Ammon's horn (tissue), 1 donor: ENCODE data around the gene CBL.

Source experiments
- DNase-seq: peaks from one replicate; pipeline ENCODE4 v3.0.0-alpha.2; 2016; ENCODE audit warnings: low spot score

The CBL gene

DNA sequence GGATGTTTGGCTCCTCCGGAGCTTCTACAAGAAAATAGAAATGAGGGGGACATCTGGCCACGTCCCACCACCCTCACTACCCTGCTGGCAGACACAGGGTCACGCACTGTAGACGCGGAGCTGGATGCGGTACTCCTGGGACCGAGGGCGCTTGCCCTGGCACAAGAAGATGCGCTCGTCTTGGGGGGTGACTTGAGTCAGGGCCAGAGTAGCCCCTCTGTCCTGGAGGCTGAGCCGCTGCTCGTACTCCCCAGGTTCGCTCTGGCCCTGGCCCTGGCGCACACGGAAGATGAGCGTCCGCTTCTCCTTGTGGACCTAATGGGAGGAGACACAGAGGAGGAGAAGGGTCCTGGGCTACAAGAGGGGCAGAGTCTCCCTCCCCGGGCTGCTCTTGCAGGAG, 108.6 kb downstream of the CBL start:
- DNase-seq, result no peak

- peak; percentile 75 for DNase-seq
These were observed 109.2 kb downstream of the CBL start for GRCh38 chr11:119315131-119316015.

GRCh38 chr11:119316016-119316728, 110.0 kb downstream of the CBL start:
- DNase-seq, result peak; percentile 90

DNA sequence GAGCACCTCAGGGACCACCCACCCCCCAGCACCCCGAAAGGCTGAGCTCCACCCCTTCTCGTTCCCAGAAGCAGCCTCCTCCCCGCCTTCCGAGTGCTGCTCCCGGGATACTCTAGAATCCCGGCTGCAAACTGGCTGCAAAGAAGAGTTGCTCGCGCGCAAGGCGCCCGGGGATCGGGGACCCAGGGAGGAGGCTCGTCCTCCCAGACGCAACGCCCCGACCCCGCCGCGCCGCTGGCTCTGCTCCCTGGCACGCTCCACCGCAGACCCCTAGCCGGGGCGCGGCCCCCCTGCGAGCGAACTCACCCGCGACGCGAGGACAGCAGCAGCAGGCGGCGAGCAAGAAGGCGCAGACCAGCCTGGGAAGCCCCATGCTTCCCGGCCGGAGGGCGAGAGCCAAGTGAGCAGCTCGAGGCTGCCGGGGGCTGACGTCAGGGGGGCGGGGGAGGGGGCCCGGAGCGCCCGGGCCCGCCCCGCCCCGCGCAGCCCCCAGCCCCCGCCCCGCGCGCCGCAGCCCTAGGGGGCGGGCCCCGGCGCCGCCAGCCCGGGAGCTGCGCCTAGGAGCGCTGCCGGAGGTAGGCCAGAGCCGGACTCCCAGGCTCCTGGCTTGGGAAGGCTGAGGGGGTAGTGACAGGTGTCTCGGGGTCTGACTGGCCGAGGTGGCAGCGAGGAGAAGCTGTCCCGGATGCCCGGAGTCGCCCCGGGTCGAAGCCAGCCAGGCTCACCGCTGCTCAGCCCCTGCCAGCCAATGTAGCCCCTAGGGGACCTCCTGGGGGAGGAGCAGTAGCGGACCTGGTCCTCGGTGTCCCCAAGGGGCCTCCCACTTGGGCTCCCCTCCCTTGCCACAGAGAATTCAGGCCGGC, 110.8 kb downstream of the CBL start, which contains the start of gene MCAM:
MCAM (minus strand) TSS at position 402 of the 863 bp plus-strand sequence; CDS start at position 373, 29 bp downstream.
- DNase-seq, result no peak

DNA sequence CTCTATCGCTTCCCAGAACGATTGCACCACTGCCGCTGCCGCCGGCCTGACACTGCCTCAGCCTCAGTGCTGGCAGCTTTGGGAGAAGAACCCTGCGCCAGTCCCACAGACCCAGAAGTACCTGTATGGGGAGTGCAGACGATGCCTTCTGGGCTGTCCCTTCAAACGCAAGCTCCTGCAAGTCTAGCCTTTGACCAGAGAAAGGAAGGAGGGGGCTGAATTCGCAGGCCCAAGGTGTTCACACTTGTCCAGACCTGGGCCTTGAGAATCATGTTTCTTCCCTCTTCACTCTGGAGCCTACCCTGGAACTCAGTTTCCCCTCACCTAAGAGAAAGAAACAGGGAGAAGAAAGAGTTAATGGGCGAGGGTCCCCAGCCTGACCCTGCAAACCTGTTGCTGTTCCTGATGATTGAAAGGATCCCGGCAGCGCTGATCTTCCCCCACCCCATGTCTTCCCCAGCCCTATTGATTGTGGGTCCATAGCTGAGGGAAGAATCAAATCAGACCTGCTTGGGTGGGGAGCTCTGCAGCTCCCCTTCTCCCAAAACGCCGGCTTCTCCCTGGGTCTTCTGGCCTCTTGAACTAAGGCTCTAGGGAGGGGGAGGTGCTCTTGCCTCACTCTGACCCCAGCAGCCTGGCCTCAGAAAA, 111.6 kb downstream of the CBL start:
- no peak for DNase-seq

DNA sequence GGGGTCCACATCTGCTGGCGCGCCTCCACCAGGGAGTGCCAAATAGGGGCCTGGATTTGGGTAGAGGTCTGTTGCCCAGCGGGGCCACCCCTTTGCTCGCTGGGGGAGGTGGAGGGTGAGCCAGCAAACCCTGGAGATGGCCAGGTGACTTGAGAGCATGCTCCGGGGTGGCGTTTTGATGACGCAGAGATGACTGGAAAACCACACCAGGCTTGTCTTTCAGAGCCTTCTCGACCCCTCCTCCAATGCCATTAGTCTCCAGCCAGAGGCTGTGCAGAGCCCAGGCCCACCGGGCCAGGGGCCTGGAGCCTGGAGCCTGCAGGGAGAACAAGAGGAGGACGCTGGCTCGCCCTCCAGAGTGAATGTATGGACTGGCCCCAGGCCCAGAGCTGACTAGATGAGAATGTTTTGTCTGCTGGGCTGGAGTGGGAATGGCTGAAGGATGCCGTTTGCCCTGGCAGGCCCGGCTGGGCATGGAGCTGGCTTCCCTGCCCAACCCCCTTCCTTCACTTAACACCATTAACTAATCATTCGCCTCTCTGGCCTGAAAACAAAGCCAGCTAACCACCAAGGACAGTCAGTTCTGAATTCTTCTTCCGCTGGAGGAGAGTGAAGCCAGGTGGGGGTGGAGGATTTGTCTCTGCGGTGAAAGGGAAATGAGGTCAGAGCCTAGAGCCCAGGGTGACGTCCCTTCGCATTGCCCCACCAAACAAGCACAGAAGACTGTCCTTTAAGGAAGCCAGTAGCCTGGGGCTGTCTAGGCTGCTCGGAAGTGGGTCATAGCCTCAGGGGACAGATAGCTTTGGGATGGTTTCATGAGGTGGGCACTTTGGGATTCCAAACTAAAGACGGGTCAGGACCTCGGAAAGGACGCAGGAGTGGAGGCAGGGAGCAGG, 112.3 kb downstream of the CBL start:
- no peak for DNase-seq

- DNase-seq, result no peak
These were observed 113.1 kb downstream of the CBL start for GRCh38 chr11:119319136-119319699.

- DNase-seq, result no peak
These were observed 113.6 kb downstream of the CBL start for GRCh38 chr11:119319700-119320239.

DNA sequence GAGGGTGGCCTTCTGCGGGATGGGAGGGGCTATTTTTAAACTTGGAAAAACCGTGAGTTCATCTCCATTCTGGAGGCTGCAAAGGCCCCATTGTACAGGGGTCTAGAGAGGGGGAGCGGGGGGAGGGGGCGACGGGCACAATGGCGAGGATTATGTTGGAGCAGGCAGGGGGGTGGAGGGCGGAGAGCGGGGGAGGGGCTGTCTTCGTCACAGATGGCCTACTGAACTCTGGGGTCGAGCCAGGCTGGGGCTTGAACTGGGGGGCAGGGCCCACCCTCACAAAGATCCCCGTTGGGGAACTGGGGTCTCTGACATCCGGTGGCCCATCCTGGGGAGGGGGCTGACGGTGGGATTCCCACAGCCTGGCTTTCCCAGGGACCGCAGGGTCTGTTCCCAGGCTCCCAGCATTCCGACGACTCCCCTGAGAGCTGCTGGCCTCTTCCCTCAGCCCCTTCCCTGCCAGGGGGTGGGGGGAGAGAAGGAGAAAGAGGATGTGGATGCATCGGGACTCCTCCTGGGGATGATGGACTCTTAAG, 114.2 kb downstream of the CBL start:
- peak; percentile 80 for DNase-seq

DNA sequence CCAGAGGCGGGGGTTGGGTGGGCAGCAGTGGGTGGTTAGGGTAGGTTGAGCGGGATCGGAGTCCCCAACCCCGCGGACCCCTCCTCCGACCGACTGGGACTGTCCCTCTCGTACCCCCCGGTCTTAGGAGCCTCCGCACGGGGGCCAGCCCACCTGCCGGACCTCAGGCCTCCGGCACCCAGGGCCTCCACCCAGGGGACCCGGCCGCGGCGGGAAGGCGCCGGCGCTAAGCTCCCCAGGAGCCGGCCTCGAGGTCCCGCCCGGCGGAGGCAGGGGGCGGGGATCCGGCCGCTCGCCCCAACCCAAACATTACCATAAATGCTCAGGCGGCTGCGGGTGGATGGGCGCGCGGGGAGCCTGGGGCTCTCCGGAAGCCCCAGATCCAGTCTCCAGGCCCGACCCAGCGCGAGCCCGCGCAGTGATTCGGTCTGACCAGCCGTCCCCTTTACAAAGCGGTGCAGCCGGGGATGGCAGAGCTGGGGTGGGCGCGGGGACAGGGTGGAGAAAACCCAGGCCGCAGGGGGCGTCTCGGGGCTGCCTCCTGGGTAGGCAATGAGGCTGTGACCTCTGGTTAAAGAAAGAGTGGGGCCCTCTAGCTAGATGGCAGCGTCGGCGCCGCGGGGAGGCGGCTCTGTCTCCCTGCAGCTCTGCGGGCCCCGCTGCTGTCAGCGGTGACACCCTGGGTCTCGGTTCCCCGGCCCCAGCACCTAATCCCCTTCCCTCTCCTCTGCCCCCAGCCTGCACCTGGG, 114.8 kb downstream of the CBL start:
- no peak for DNase-seq

DNA sequence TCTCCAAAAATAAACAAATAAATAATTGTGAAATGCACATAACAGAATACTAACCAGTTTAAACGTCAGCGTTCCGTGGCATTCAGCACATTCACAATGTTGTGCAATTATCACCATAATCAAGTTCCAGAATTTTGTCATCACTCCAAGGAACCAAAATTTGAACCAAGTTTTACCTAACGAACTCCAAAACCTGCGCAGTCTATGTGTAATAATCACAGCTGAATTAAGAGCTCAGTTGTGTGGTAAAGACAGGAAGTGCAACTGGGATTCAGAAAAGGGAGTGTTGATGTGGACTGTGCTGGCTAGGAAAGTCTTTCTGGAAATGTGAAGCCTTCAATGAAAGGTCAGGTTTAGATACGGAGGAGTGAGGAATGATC, 116.2 kb downstream of the CBL start:
- no peak for DNase-seq

GRCh38 chr11:119322921-119323531, 116.9 kb downstream of the CBL start:
- DNase-seq, result no peak

DNA sequence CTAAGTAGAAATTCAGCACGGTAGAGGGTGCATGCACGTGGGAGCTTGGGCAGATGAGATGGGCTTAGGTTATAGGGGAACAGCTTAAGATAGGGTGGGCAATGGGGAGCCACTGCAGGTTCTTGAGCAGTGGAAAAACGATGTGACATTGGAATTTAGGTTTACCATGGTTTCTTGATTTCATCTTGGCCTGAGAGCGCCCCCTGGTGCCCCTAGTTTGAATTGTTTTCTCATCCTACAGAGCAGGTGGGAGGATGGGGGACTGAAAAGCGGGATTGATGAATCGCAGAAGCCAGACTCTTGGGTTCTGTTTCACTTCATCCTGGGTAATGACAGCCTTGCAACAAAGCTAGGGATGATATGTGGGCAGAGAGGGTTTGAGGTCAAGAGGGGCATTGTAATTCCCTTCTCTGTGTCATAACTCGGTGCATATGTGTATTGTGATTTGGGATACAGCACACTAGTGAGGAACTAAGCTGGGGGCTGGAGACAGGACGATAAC, 117.4 kb downstream of the CBL start:
- peak; percentile 78 for DNase-seq

GRCh38 chr11:119324189-119324588, 118.0 kb downstream of the CBL start:
- no peak for DNase-seq

GRCh38 chr11:119329320-119329719, 123.2 kb downstream of the CBL start:
- DNase-seq, result no peak

- DNase-seq, result no peak
These were observed 124.1 kb downstream of the CBL start for GRCh38 chr11:119330237-119330636.

DNA sequence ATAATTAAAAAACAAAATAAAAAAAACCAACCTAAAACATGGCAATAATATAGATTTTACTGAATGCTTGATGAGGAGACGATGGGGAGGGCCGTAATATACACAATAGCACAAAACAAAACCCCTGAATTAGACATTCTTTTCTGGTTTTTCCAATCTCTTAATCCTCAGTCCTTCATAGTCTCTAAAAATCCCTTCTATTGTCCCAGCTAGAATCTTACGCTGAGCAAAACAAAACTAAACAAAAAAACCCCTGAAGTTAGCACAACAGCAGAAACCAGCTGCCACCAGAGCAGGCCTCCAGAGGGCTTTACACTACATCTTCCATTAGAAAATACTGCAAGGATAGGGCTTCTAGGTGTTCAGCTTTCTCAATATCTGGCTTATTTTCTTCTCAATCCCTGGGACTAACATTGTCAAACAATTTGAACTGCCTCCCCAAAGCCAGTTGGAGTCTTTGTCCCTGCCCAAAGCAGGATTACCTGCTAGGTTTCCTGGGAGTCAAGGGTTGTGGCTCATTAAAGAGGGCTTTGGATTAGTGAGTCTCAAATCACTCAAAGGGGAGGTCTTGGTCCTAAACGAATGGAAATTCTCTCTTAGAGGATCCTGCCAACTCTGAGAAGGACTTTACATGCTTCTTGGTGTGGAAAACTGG, 126.1 kb downstream of the CBL start:
- DNase-seq, result no peak
